Lower leg skin (tissue), 3 donors: ENCODE results near the gene IPO11.

Experiments used
- CTCF ChIP-seq, 3 donors: fragments of 450-650 bp; IDR thresholded peaks; one replicate each; pipeline ENCODE4 v1.5.1; 2016; ENCODE audit warnings: antibody characterized with exemption in 3 of 3, mild to moderate bottlenecking in 3 of 3, moderate library complexity in 2 of 3
- POLR2A ChIP-seq, 2 donors: fragments of 450-650 bp; IDR thresholded peaks; one replicate each; pipeline ENCODE4 v1.6.1; 2016 to 2017; ENCODE audit warnings: antibody characterized with exemption in 2 of 2, mild to moderate bottlenecking in 1 of 2, moderate library complexity in 1 of 2

DNA sequence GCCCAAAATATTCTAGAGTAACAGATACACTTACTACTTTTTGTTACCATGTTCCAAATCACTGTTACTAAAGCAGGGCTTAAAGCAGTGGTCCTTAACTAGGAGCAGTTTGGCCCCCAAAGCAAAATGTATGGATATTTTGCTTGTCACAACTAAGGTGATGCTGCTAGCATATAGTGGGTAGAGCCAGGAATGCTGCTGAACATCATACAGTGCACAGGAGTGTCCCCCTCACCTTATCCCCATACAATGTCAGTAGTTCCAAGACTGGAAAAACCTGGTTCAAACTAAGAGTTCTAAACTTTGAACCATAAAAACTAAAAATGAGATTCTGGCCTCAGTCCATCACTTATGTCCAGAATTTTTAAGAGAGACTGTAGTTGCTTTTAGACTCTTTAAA lies 36.9 kb upstream of the IPO11 start:
- TF ChIP-seq CTCF (IDR thresholded peaks at IDR 0.05) (no peak), POLR2A (IDR thresholded peaks at IDR 0.05) (no peak)
